Stimulated activated CD4-positive, alpha-beta T cell treated with anti-CD3 and anti-CD28 coated beads, TNF-alpha, amount 100 ng/mL, for 48 hours (primary cell): Measurements from ENCODE around the gene ARHGEF37.
"Not testable (repeated sequence)": the region's sequence is repeated elsewhere in the genome, so short reads cannot be mapped to it uniquely, and the experiment has no call there.

Experiments used
- DNase-seq, 3 donors: peaks; one replicate each; pipeline ENCODE4 v3.0.0-alpha.2; 2020; ENCODE audit warnings: low read depth in 3 of 3

The ARHGEF37 gene

DNA sequence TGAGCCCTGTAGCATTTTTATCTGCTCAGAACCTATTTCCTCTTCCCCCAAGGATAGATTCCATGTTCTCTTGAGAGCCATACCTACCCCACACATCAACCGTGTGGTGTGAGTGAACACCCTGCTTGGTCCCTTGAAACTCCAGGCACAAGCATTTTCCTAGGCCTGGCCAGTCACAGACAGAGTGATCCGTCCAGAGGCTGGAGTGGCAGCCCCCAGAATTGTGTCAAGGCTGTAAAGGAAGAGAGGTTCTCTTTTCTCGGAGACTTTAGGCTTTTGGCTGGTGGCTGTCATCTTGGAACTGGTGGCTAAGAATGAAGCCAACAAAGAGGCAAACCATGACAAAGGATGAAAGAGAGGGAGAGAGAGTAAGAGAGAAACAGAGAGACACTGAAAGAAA lies 66.0 kb downstream of the ARHGEF37 start:
- no peak for DNase-seq

DNA sequence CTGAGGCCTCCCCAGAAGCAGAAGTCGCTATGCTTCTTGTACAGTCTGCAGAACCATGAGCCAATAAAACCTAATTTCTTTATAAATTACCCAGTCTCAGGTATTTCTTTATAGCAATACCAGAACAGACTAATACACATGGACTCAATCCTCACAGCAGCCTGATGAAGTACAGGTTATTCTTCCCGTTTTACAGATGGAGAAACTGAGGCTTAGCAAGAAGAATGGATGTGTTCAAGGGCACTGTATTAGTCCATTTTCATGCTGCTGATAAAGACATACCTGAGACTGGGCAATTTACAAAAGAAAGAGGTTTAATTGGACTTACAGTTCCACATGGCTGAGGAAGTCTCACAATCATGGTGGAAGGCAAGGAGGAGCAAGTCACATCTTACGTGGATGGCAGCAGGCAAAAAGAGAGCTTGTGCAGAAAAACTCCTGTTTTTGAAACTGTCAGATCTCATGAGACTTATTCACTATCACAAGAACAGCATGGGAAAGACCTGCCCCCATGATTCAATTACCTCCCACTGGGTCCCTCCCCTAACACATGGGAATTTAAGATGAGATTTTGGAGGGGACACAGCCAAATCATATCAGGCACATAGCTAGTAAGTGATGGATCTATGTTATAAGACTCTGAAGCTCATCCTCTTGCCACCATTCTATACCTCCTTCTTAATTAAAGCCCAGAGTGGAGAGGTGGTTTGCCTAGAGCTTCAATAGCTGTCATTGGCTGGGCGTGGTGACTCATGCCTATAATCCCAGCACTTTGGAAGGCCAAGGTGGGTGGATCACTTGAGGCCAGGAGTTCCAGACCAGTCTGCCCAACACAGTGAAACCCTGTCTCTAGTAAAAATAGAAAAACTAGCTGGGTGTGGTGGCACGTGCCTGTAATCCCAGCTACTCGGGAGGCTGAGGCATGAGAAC lies 67.4 kb downstream of the ARHGEF37 start:
- DNase-seq: not testable (repeated sequence)

DNA sequence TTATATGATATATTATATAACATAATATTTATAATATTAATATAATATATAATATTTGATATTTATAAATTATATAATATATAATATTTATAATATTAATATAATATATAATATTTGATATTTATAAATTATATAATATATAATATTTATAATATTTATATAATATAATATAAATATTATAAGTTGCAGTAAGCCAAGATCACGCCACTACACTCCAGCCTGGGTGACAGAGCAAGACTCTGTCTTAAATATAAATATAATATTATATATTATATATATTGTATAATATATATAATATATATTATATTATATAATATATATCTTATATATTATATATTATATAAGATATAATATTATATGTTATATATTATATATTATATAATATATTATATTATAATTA lies 68.4 kb downstream of the ARHGEF37 start:
- not testable (repeated sequence) for DNase-seq

DNA sequence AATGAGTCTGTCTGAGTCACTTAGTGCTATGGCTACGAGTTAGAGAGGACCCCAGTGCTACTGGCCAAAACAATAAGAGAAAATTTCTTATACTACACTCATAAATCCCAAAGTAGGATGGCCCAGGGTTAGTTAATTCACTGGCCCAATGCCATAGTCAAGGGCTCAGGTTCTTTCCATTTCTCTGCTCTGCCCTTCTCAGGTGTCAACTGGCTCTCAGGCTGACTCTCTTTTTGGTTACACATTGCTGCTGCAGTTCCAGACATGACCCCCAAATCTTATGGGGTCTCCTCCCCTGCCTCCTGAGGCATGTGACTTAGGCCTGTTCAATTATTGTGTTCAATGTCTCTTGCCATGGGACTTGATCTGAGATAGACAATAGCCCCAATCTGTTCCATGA lies 70.4 kb downstream of the ARHGEF37 start:
- DNase-seq: no peak

DNA sequence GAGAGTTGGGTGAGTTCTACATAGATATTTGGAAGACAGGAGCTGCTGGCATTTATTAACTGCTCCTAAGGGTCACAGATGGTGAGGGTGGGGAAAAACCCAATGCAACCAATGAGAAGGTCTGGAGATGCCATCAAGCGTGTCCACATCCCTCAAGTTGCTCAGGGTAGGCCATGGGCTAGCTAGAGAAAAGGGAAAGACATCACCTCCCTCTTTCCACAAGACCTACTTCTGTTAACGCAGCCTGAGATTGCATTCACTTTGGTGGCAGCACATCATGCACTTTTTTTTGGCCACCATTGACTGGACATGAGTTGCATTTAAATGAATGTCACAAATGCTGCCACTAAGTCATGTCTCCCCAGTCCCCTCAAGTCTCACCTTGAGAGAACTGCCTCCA lies 71.4 kb downstream of the ARHGEF37 start:
- DNase-seq: no peak

DNA sequence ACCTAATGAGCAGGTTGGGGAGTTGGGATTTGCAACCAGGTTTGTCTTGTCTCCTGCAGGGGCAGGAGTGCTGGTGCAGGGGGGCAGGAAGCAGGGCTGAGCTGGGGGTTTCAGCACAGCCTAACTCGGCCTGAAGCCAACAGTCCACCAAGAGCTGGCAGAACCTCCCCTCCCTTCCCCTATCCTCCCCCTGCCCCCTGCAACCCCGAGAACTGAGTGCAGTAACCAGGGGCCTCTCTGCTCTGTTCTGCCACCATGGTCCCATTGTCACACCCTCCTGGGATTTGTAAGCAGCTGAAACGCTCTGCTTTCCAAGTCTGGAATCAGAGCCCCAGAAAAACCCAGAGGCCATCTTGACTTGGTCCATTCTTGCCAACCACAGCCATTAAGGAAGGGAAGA lies 72.9 kb downstream of the ARHGEF37 start:
- no peak for DNase-seq

DNA sequence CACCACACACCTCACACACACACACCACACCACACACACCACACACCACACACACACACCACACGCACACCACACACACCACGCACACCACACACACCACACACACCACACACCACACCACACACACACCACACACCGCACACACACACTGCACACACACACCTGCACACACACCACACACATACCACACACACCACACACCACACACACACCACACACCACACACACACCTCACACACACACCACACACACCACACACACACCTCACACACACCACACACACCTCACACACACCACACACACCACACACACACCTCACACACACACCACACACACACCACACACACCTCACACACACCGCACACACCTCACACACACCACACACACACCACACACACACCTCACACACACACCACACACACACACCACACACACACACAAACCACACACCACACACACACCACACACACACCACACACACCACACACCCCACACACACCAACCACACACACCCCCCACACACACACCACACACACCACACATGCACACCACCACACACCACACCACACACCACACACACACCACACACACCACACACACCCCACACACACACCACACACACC lies 73.7 kb downstream of the ARHGEF37 start:
- DNase-seq: no peak

DNA sequence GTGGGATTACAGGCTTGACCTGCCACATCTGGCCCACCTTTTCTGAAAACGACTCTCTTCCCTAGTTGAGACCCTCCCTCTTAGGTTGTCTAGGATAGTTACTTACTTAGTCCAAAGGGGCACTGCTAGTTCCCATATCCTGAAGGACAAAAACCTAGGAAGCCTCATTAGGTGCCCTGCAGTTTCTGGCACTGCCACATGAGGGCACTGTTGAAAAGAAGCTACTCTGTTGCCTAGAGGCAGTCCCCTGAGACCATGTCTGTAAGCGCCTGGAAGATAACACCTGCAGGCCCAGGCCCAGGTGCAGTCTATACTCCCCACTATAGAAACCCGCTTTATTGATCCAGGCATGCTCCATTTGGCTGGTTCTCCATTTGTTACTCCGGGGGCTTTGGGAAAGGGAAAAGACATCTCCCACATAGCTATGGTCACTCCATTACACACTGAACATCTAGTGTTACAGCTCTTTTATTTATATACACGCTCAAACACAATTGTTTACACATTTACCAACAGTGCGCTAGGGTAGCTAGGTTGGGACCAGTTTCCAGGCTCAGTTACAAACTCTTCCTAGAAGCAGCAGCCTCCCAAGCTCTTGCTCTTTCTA lies 75.4 kb downstream of the ARHGEF37 start:
- DNase-seq: no peak

DNA sequence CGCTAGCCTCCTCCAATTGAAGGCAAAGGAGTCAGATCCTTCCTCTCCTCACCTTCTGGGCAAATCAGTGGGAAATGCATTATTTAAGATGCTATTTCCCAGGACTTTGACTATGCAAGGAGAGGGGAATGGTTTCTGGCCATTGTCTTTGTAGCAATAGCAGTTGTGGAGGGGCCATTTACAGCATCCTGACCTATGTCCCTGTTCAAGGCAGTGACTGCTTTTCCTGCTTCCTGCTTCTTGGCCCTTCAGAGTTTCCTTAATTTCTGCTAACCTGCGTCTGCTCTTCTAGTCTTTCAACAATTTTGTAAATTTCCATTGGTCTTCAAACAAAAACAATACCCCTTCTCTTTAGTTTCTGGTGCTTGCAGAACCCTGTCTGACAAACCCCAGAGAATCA lies 76.0 kb downstream of the ARHGEF37 start:
- DNase-seq: no peak

DNA sequence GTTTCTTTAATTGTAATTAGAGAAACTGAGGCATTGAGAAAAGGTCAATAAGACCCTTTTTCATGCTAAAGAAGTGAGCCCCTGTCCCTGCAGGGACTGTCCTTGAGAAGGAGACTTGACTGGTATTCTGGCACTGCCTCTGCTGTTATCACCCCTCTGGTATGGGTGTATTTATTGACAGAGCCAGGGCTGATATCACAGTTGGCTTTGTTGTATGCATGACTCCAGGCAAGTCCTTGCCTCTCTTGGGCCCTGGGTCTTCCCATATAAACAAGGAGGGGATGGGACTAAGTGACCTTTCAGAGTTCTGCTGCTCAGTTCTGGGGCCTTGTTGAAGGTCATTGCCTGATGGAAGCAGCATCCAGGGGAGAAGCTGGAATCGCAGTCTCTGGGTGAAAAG lies 77.0 kb downstream of the ARHGEF37 start:
- no peak for DNase-seq

DNA sequence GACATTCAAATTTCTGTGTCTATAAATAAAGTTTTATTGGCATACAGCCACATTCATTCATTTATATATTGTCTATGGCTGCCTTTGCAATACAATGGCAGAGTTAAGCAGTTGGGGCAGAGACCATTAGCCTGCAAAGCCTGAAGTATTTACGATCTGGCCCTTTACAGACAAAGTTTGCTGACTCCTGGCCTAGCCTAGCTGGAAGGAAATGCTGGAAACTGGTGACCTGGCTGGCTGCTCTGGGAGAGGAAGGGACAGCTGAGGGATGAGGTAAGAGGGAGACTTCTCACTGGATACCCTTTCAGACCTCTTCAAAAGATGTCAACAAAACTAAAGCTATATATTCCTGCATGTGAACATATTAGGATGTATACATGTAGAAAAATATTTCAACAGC lies 82.8 kb downstream of the ARHGEF37 start:
- no peak for DNase-seq

DNA sequence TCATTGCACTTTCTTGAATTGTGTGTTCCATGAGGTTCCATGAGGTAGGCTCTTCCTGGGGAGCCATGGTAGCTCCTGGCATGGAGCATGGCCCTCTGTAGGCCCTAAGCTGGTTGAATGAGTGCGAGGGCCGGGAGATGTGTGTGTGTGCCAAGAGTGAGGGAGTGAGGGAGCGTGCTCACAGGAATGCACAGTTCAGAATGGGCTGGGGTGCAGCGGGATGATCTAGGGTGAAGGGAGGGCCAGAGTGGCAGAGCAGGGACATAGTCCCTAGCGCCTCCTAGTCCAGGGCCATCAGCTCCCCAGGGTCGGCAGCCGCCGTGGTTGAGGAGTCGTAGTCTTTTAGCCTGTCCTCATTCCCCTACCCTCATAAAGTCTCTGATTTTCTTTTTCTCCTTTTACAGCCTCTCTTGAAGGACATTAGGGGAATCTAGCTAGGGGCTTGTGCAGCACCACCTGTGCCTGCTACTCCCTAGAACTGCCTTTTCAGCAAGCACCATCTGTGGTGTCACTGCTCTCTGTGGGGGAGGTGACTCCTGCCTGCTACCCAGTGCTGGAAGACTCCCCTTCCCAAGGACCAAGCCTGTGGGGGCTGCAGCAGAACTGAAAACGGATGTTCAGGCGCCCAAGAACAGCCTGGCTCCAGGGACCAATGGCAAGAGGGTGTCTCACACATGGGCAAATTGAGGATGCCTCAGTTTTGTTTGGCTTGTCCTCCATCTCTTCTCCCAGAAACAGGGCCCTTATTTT lies 83.5 kb downstream of the ARHGEF37 start:
- DNase-seq: no peak

DNA sequence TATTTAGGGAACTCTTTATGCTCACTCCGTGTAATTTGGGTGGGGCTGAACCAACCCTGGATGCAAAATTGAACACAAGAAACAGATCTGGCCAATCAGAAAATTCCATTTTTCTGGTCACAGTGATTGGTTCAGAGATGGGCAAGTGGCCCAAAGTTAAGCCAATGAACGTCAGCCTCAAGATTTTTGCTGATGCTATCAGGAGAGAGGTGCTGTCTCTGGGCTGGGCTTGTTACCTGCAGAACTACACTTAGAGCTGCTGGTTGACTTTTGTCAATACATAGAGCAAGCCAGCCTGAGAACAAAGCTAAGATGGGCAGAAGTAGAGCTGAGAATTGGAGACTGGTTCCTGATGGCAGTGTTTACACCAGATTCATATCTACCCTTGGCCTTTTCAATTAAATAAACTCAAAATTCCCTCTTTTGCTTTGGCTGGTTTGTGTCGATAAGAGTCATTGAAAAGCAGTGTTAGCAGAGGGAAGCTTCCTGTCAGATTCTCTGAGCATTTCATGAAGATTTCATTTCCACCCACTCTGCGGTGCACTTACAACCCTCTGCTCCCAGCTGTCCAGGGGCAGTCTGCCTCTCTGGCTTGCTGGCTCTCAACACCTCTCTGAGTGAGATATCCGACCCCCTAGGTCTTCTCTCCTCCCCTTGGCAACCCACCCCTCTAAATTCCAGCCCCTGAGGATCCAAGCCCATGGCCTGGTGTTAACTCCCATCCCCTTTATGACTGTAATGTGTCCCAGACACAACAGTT lies 84.3 kb downstream of the ARHGEF37 start:
- DNase-seq: no peak

DNA sequence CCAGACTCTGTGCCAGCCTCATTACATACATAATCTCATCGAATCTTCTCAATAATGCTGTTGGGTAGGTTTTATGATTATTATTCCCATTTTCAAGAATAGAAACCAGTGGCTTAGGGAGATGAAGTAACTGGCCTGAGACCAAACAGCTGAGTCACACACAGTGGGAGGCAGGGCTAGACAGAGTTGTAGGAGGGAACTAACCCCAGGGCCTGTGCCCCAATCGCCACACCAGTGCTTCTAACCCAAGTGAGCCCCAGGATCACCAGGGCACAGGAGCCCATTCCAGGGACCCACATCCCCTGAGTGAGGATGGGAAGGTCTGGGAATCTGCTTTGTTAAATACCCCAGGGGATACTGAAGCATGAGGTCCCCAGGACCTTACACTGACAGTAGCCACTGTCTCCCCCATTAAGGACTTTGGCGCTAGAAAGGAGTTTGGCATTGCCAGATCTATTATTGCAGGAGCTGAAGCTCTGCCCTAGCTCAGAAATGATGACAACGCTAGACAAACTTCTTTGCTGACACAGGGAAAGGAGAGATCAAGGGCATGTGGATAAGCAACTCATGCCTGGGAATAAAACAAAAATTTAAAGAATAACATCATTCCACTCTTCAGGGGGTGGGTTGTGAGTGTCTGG lies 85.0 kb downstream of the ARHGEF37 start:
- no peak for DNase-seq

DNA sequence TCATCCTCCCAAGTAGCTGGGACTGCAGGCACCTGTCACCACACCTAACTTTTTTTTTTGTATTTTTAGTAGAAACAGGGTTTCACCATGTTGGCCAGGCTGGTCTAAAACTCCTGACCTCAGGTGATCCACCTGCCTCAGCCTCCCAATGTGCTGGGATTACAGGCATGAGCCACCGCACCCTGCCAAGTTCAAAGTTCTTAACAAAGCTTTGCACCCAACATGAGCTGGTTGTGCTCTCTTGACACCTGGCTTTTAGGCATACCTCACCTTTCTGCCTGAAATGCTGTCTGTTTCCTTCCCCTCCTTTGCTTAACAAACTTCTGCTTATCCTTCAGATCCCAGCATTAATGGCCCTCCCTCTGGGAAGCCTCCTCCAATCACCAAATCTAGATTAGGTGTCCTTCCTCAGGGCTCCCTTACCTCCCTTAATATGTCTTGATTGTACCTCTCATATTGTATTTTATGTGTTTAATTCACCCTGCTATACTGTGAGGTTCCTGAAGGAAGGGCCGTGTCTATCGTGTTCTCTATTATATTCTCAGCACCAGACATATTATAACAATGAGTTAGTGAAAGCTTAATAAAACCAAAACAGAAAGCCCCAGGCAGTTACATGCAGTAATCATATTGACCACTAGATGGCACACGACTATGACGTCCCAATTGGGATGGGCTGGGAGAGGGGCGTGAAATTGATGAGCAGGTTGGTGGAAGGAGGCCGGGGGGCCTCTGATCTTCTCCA lies 86.0 kb downstream of the ARHGEF37 start:
- DNase-seq: no peak

DNA sequence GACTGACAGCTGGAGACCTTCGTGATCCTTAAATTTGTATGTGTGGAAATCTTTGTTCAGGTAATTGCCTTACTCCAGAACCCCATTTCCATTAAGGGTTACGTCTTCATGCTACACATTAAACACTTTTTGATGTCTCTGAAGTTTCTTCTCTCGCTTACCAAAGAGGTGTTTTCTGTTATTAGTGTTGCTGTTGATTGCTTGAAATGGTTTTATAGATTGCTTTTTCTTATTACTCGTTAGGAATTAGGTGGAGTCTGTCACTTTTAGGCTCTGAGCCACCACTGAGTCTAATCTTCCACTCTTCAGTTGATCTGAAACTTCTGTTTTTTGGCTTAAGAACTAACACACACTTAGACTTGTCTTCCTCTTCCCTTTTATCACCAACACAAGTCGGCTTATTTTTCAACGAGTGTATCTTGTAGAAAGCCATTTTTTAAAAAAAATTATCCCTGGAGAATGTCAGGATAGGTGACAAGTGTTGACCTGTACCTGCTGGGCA lies 86.6 kb downstream of the ARHGEF37 start:
- no peak for DNase-seq

DNA sequence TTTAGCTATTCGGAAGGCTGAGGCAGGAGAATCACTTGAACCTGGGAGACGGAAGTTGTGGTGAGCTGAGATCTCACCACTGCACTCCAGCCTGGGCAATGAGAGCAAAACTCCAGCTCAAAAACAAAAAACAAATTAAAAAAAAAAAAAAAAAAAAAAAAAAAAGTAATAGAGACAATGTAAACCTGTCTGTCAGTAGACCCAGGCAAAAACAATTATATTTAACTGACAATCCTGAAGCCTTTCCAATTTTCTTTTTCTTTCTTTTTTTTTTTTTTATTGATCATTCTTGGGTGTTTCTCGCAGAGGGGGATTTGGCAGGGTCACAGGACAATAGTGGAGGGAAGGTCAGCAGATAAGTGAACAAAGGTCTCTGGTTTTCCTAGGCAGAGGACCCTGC lies 88.0 kb downstream of the ARHGEF37 start:
- DNase-seq: not testable (repeated sequence)

DNA sequence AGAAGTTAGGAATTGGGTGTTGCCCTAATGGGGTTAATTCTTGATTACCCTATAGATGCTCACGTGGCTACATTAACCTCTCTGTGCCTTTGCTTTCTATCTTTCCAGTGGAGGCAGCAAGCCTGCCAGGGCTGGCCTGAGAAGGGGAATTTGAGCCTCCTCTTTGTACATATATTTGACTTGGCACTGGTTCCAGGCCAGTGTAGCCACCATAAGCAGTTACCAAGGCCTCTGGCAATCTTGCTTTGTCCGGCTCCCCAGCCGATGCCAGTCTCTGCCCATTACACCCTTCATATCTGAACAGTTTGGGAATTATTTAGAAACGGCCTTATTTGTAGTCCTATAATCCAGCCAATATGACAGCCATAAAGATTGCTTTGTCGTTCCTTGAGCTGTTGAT lies 90.2 kb downstream of the ARHGEF37 start:
- no peak for DNase-seq

DNA sequence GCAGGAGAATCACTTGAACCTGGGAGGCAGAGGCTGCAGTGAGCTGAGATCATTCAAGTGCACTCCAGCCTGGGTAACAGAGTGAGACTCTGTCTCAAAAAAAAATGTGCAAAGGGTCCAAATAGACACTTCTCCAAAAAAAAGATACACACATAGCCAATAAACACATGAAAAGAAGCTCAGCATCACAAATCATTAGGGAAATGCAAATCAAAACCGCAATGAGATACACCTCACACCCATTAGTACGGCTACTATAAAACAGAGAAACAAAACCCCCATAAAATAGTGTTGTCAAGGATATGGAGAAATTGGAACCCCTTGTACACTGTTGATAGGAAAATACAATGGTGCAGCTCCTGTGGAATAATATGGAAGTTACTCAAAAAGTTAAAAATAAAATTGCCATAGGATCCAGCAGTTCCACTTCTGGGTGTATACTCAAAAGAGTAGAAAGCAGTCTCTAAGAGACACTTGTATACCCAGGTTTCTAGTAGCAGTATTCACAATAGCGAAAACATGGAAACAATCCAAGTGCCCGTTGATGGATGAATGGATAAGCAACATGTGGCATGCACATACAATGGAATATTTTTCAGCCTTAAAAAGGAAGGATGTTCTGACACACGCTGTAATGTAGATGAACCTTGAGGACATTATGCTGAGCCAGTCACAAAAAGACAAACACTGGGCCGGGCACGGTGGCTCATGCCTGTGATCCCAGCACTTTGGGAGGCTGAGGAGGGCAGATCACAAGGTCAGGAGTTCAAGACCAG lies 91.6 kb downstream of the ARHGEF37 start:
- no peak for DNase-seq
